Measurements from ENCODE around the gene ZNF117. TPM values are rescaled to one million over a fixed set of nuclear protein-coding genes. Genes with fewer than 3 reads are reported as not detected.
"Not testable (repeated sequence)": the region's sequence is repeated elsewhere in the genome, so short reads cannot be mapped to it uniquely, and the experiment has no call there.

The ZNF117 gene
- 1 to 10 TPM; 1.4 to 7.2 (median 2.8) TPM for total RNA-seq
- 1 to 10 TPM; 1.5 to 2.7 TPM for polyA plus RNA-seq
- long read RNA-seq, donor 1, full-length matches to known transcripts = 1 of 5 reads
- long read RNA-seq, donor 1, partial matches to known transcripts = 0 of 5 reads
- long read RNA-seq, donor 1, other reads (novel, unspliced or antisense) = 4 of 5 reads
- long read RNA-seq, donor 2, partial matches to known transcripts = 2 of 4 reads
- long read RNA-seq, donor 2, other reads (novel, unspliced or antisense) = 2 of 4 reads
- long read RNA-seq, donor 3, partial matches to known transcripts = 0 of 2 reads
- long read RNA-seq, donor 3, other reads (novel, unspliced or antisense) = 2 of 2 reads

- Histone ChIP-seq H3K36me3 (peaks cover 0 to 53% (median 6%) of the 10 kb centered on the region in 9 donors), H3K4me1 (no peaks in the 10 kb centered on the region), H3K27me3 (no peaks in the 10 kb centered on the region), H3K27ac (no peak within 1 kb of the TSS), H3K9me3 (peaks cover 0 to 85% (median 10%) of the 10 kb centered on the region in 12 donors), H3K4me3 (no peak within 1 kb of the TSS)
- ATAC-seq (no peak), DNase-seq (no peak)
- intact Hi-C loops (cut with DNase I) = no loop called here
- 71 to 93% (median 84%) methylated on average over 4 of the region's 4 CpGs for WGBS, 4 donors
- no peak for TF ChIP-seq POLR2A (IDR thresholded peaks at IDR 0.05)
Measured at GRCh38 chr7:64990936-64991335, at the start of gene ZNF117. Gene ZNF117, minus strand, starts transcription at chr7:64991036.

- WGBS, 4 donors = 0 to 3% (median 2%) methylated on average over 16 to 35 of the region's 35 CpGs
- not testable (repeated sequence) for H3K9me3 ChIP-seq, H3K27me3 ChIP-seq, H3K36me3 ChIP-seq
- DNase-seq (peak; percentile 27 to 72 (median 32)), ATAC-seq (peak in 2 of 4 donors; percentile 12 to 15)
- Histone ChIP-seq H3K4me1 (peaks cover 0 to 32% (median 14%) of the 10 kb centered on the region in 12 donors), H3K4me3 (peak overlapping the region; percentile 61 to 98 (median 76)), H3K27ac (peak overlapping the region; percentile 27 to 93 (median 82))
- intact Hi-C loops (cut with DNase I) = loop anchor here in 2 of 10 donors (2.0 kb wide), 1 partner anchor 32 kb away; the partner anchor contains the start of gene ERV3-1 (in 2 of the 2)
Measured at GRCh38 chr7:65038767-65039166, 47.9 kb upstream of the ZNF117 start.

- peak in 1 of 2 donors; percentile 57 for TF ChIP-seq POLR2A (IDR thresholded peaks at IDR 0.05)
- TF ChIP-seq CTCF (IDR thresholded peaks at IDR 0.05) = no peak
- H3K27ac ChIP-seq = peak overlapping the region in 11 of 12 donors; percentile 80 to 93 (median 86)
- H3K36me3 ChIP-seq = no peaks in the 10 kb centered on the region
- no peaks in the 10 kb centered on the region for H3K9me3 ChIP-seq
- ATAC-seq (peak; percentile 93 to 98 (median 96)), DNase-seq (peak; percentile 95 to 97 (median 95))
- intact Hi-C loops (cut with DNase I) = loop anchor here in 3 of 10 donors (2.0 kb wide), 1 partner anchor 31 kb away; the partner anchor contains the start of gene ERV3-1 (in 3 of the 3)
- peaks cover 0 to 32% (median 14%) of the 10 kb centered on the region in 12 donors for H3K4me1 ChIP-seq
- H3K4me3 ChIP-seq = peak overlapping the region; percentile 61 to 98 (median 76)
- no peaks in the 10 kb centered on the region for H3K27me3 ChIP-seq
- WGBS, 4 donors = 2 to 26% (median 4%) methylated on average over 5 to 92 of the region's 92 CpGs
Measured at GRCh38 chr7:65037740-65038688, 47.2 kb upstream of the ZNF117 start.

GRCh38 chr7:65036526-65036925 lies 45.7 kb upstream of the ZNF117 start:
- peak in 4 of 5 donors; percentile 35 to 49 (median 42) for DNase-seq
- peak overlapping the region in 10 of 12 donors; percentile 17 to 80 (median 54) for H3K27ac ChIP-seq
- H3K4me1 ChIP-seq = peaks cover 0 to 32% (median 14%) of the 10 kb centered on the region in 12 donors
- ATAC-seq = peak in 3 of 4 donors; percentile 22 to 50 (median 24)
- H3K36me3 ChIP-seq, H3K9me3 ChIP-seq, H3K4me3 ChIP-seq, H3K27me3 ChIP-seq: not testable (repeated sequence)
- intact Hi-C loops (cut with DNase I) = loop anchor here in 1 of 10 donors (2.0 kb wide), 1 partner anchor 30 kb away; the partner anchor contains the start of gene ERV3-1
- WGBS, 4 donors = 3 to 27% (median 9%) methylated on average over 2 of the region's 2 CpGs

GRCh38 chr7:65035469-65035868 lies 44.6 kb upstream of the ZNF117 start:
- H3K4me3 ChIP-seq; H3K9me3 ChIP-seq; H3K27me3 ChIP-seq; DNase-seq; H3K36me3 ChIP-seq; ATAC-seq; intact Hi-C loops (cut with DNase I): not testable (repeated sequence)
- peaks cover 0 to 30% (median 12%) of the 10 kb centered on the region in 12 donors for H3K4me1 ChIP-seq
- H3K27ac ChIP-seq = peak overlapping the region in 3 of 12 donors; percentile 17 to 80 (median 61)

- H3K36me3 ChIP-seq; H3K9me3 ChIP-seq; ATAC-seq; intact Hi-C loops (cut with DNase I); DNase-seq; H3K27ac ChIP-seq; H3K4me3 ChIP-seq; H3K27me3 ChIP-seq: not testable (repeated sequence)
- 71 to 75% (median 73%) methylated on average over 9 to 10 of the region's 10 CpGs for WGBS, 4 donors
- peaks cover 0 to 22% (median 2%) of the 10 kb centered on the region in 12 donors for H3K4me1 ChIP-seq
Measured at GRCh38 chr7:65034120-65034782, 43.4 kb upstream of the ZNF117 start.

GRCh38 chr7:65033391-65033790 lies 42.6 kb upstream of the ZNF117 start:
- intact Hi-C loops (cut with DNase I); ATAC-seq; H3K9me3 ChIP-seq; H3K36me3 ChIP-seq; H3K4me3 ChIP-seq; H3K27ac ChIP-seq; H3K27me3 ChIP-seq; DNase-seq: not testable (repeated sequence)
- peaks cover 0 to 20% (median 0%) of the 10 kb centered on the region in 12 donors for H3K4me1 ChIP-seq
- WGBS, 4 donors = 93 to 96% (median 95%) methylated on average over 27 to 30 of the region's 30 CpGs

- H3K4me1 ChIP-seq; H3K27me3 ChIP-seq; H3K36me3 ChIP-seq; H3K4me3 ChIP-seq; H3K9me3 ChIP-seq; intact Hi-C loops (cut with DNase I); H3K27ac ChIP-seq; ATAC-seq; DNase-seq: not testable (repeated sequence)
Measured at GRCh38 chr7:65025023-65025422, 34.2 kb upstream of the ZNF117 start.

GRCh38 chr7:65020978-65021377 lies 30.1 kb upstream of the ZNF117 start:
- H3K4me1 ChIP-seq; DNase-seq; H3K27ac ChIP-seq; H3K27me3 ChIP-seq; H3K9me3 ChIP-seq; ATAC-seq; H3K36me3 ChIP-seq; intact Hi-C loops (cut with DNase I); H3K4me3 ChIP-seq: not testable (repeated sequence)
- 81 to 100% (median 92%) methylated on average over 1 to 2 of the region's 3 CpGs for WGBS, 4 donors

Data from heart left ventricle (tissue), 16 donors.